GM18526 (cell line): ENCODE data around the gene ACTRT2.

Source experiments
- POLR2A ChIP-seq: IDR thresholded peaks from 3 replicates; pipeline ENCODE4 v1.6.1; 2011; ENCODE audit not compliant: insufficient read length; ENCODE audit errors: extremely low read depth

The ACTRT2 gene

GRCh38 chr1:3017440-3018050 lies 3.7 kb upstream of the ACTRT2 start:
- TF ChIP-seq POLR2A: no peak

DNA sequence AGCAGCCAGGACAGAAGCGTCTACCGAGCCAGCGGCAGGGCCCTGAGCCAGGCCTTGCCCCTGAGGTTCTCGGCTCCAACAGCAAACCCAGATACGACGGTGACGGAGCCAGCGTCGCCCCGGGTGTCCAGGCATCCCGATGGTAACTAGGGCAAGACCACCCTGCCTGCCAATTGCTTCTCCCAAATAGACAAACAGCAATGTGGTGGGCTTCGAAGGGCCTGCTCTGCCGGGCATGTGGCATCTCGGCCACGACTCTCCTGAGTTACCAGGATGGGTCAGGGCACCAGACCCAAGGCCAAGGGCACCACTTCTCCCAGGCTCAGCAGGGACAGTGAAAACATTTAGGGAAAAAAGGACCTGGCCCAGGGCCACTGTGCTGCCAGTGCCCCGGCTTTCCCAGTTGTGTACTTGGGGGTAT lies 3.2 kb upstream of the ACTRT2 start:
- TF ChIP-seq POLR2A: no peak

- TF ChIP-seq POLR2A: no peak
These were observed 2.7 kb upstream of the ACTRT2 start for GRCh38 chr1:3018576-3018975.

DNA sequence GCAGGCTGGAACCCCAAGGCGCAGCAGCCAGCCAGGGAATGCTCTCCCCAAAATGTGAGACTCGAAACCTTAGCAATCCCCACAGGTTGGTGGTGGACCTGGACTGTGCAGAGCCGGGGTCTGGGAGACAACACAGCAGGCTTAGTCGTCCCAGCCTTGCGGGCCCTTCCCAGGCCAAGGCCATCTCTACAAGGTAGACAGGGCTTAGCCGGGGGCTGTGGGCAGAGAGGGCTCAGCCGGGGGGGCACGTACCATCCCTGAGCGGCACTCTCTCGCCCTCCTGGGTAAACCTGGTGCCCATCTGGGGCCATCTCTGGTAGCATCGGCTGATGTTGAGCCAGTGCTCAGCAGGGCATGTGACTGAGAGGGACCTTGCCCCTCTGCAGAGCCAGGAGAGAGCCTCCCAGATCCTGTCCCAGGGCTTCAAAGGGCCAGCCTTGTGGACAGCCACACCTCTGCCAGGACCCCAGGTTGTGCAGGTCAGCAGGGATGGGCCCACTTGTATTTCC lies 2.2 kb upstream of the ACTRT2 start:
- TF ChIP-seq POLR2A: no peak

DNA sequence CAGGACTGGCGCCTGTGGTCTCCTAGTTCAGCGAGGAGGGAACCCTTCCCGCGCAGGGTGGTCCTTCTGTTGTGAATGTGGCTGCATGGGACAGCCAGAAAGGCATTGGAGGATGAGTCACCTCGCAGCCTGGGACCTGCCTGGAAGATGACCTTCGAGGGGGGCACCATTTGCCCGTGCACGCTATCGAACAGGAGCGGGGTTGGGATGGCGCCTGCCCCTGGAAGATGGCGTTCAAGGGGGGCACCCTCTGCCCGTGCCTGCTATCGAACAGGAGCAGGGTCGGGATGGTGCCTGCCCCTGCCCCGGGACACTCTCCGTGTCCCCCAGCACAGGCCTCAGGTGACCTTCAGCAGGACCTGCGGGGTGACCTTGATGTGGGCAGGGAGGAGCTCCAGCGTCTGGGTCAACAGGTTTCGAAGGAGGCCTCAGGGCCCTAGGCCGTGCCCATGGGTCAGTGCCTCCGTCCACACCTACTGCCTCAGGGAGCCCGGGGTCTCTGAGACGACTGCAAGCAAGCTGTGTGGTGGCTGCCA lies 1.7 kb upstream of the ACTRT2 start:
- no peak for TF ChIP-seq POLR2A

- TF ChIP-seq POLR2A: no peak
These were observed 881 bp upstream of the ACTRT2 start for GRCh38 chr1:3020263-3020909.

DNA sequence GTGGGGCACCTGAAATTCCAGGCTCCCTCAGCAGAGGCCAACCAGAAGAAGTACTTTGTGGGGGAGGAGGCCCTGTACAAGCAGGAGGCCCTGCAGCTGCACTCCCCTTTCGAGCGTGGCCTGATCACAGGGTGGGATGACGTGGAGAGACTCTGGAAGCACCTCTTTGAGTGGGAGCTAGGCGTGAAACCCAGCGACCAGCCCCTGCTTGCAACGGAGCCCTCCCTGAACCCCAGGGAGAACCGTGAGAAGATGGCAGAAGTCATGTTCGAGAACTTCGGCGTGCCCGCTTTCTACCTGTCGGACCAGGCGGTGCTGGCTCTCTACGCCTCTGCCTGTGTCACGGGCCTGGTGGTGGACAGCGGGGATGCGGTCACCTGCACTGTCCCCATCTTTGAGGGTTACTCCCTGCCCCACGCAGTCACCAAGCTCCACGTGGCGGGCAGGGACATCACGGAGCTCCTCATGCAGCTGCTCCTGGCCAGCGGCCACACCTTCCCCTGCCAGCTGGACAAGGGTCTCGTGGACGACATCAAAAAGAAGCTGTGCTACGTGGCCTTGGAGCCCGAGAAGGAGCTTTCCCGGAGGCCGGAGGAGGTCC lies 634 bp downstream of the ACTRT2 start:
- no peak for TF ChIP-seq POLR2A

- no peak for TF ChIP-seq POLR2A
These were observed 1.3 kb downstream of the ACTRT2 start for GRCh38 chr1:3022511-3022973.

- no peak for TF ChIP-seq POLR2A
These were observed 1.7 kb downstream of the ACTRT2 start for GRCh38 chr1:3022976-3023375.

- no peak for TF ChIP-seq POLR2A
These were observed 2.8 kb downstream of the ACTRT2 start for GRCh38 chr1:3024019-3024418.

- TF ChIP-seq POLR2A: no peak
These were observed 3.3 kb downstream of the ACTRT2 start for GRCh38 chr1:3024588-3024987.

DNA sequence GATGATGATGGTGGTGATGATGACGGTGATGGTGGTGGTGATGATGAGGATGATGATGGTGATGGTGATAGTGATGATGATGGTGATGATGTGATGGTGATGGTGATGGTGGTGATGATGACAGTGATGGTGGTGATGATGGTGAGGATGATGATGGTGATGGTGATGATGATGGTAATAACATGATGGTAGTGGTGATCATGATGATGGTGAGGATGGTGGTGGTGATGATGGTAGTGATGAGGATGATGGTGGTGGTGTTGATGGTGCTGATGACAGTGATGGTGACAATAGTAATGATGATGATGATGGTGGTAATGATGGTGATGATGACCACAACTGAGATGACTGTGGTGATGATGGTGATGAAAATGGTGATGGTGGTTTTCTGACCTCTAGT lies 4.9 kb downstream of the ACTRT2 start:
- TF ChIP-seq POLR2A: no peak

- no peak for TF ChIP-seq POLR2A
These were observed 5.5 kb downstream of the ACTRT2 start for GRCh38 chr1:3026581-3027391.

GRCh38 chr1:3027611-3028371 lies 6.5 kb downstream of the ACTRT2 start:
- no peak for TF ChIP-seq POLR2A
